Activated T-cell treated with anti-CD3 and anti-CD28 coated beads, Interleukin-2, amount 50 U/mL, for 72 hours (primary cell): ENCODE measurements around the gene MGAT4D. TPM values are rescaled to one million over a fixed set of nuclear protein-coding genes. Genes with fewer than 3 reads are reported as not detected.
"Not testable (repeated sequence)": the region's sequence is repeated elsewhere in the genome, so short reads cannot be mapped to it uniquely, and the experiment has no call there.

Experiments used
- ATAC-seq, 2 donors: fragments of 150-1000 bp; cut with Tn5 transposase; replicated peaks in 1 of 2; 2 replicates each; pipeline ENCODE4 v1.10.0; 2021; ENCODE audit warnings: moderate library complexity in 2 of 2, mild to moderate bottlenecking in 1 of 2
- DNase-seq, 2 donors: peaks; one replicate each; pipeline ENCODE4 v3.0.0; 2021 to 2022; ENCODE audit warnings: mixed read lengths in 1 of 2
- H3K27ac Mint-ChIP-seq: one replicate; pipeline ENCODE4 v1.8.0; 2022; ENCODE audit warnings: mild to moderate bottlenecking, moderate library complexity, mixed read lengths
- H3K27me3 Mint-ChIP-seq: one replicate; pipeline ENCODE4 v1.8.0; 2022; ENCODE audit warnings: low read depth, mixed read lengths
- H3K36me3 Mint-ChIP-seq, 2 donors: one replicate each; pipeline ENCODE4 v1.8.0; 2022; ENCODE audit warnings: mixed read lengths in 2 of 2, mild to moderate bottlenecking in 1 of 2; ENCODE audit not compliant: insufficient read depth in 2 of 2
- H3K4me1 Mint-ChIP-seq: one replicate; pipeline ENCODE4 v1.8.0; 2022; ENCODE audit warnings: low read depth, mixed read lengths
- H3K4me3 Mint-ChIP-seq, 2 donors: one replicate each; pipeline ENCODE4 v1.8.0; 2022; ENCODE audit warnings: mild to moderate bottlenecking in 2 of 2, mixed read lengths in 2 of 2, moderate library complexity in 2 of 2
- H3K9me3 Mint-ChIP-seq, 2 donors: one replicate each; pipeline ENCODE4 v1.8.0; 2022; ENCODE audit warnings: mixed read lengths in 2 of 2
- total RNA-seq, 2 donors: library from RNA; stranded (reverse); gene quantifications; one replicate each; pipeline ENCODE4 v1.2.3, GENCODE V29; 2022

The MGAT4D gene
- not detected for total RNA-seq

DNA sequence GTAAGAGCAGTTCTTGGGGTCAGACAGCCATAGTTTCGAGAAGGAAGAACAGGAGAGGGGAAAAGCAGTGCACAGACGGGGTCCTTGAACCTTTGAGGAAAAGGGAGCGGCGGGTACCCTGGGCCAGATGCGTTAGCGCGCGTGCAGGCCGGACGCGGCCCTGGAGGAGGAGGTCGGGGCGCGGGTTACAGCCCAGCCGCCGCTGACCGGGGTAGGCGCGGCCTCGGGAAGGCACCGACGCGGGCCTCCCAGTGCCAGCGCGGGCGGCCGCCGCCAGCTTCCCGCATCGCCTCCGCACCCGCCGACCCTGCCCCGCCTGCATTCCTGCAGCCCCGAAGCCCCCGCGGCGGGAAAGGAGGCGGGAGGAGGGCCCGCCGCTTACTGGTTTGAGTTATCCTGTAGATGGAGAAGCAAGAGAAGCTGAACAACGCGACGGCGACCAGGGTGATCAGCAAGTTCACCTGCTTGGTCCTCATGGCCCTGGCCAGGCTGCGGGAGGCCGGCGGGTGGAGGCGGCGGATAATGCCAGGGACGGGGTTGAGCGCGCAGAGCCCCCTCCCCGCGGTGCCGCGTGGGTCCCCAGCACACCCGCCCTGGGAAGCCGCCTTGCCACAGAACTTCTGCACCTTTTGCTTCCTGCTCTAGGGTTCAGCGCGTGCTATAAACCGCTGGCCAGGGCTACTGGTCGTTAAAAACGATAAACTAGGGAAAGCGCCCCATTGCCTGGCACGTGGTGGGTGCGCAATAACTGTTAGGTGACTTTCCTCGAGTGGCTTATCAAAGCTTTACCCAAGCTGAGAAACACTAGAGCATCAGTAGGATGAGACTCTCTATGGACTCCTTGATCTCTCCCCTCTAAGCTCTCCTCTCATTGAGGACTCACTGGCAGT is at the start of gene MGAT4D:
MGAT4D (minus strand) TSS at position 547 of the 890 bp plus-strand sequence; CDS start at position 476, 71 bp downstream.
- H3K4me3 Mint-ChIP-seq, result peak within 1 kb of the TSS; percentile 66 to 74
- peak; percentile 2 for DNase-seq
- peak; percentile 13 to 70 for ATAC-seq
- no peak within 1 kb of the TSS for H3K27ac Mint-ChIP-seq
- H3K9me3 Mint-ChIP-seq, result no peaks in the 10 kb centered on the region
- H3K36me3 Mint-ChIP-seq, result no peaks in the 10 kb centered on the region
- H3K4me1 Mint-ChIP-seq, result peaks cover 4% of the 10 kb centered on the region
- peaks cover 53% of the 10 kb centered on the region for H3K27me3 Mint-ChIP-seq

DNA sequence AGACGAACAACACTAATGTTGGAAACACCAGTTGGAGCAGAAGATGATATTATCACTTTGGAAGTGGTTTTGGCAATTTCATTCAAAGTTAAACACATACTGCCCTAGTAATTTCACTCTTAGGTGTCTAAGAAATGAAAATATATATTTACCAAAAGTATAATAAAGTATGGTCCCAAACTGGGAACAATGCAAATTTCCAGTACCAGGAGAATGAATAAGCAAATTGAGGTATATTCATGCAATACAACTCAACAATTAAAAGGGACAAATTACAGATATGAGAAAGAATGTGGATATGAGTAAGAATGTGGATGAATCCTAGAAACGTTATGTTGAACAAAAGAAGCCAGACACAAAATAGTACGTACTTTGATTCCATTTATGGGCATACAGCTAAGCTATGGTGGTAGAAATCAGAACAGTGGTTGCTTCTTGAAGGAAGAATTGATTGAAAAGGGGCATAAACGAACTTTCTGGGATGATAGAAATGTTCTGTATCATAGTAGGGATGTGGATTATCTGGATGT is 35.9 kb upstream of the MGAT4D start:
- H3K4me3 Mint-ChIP-seq, result no peak overlapping the region
- H3K27me3 Mint-ChIP-seq, result no peaks in the 10 kb centered on the region
- no peaks in the 10 kb centered on the region for H3K4me1 Mint-ChIP-seq
- H3K36me3 Mint-ChIP-seq, result no peaks in the 10 kb centered on the region
- no peaks in the 10 kb centered on the region for H3K9me3 Mint-ChIP-seq
- DNase-seq, result no peak
- H3K27ac Mint-ChIP-seq, result no peak overlapping the region
- ATAC-seq, result no peak

DNA sequence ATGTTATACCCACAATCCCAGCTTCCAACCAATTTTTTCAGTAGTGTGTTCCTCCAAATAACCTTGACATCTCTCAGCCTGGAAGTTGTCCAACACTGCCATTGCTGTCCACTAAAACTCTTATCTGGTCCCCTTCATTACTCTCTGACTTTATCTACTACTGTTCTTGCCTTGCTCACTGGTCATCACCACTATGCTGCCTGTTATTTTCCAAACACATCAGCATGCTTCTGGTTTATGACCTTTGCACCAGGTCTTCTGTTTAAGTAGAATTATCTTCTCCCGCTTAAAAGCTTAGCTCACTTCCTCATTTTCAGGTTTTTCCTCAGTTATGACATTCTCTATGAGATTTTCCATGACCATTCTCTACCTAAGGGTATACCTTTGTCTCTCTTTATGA is 31.3 kb upstream of the MGAT4D start:
- H3K4me3 Mint-ChIP-seq, result no peak overlapping the region
- no peak for ATAC-seq
- no peak for DNase-seq
- H3K27ac Mint-ChIP-seq, result no peak overlapping the region
- H3K4me1 Mint-ChIP-seq, result peaks cover 14% of the 10 kb centered on the region
- no peaks in the 10 kb centered on the region for H3K27me3 Mint-ChIP-seq
- no peaks in the 10 kb centered on the region for H3K9me3 Mint-ChIP-seq
- no peaks in the 10 kb centered on the region for H3K36me3 Mint-ChIP-seq

DNA sequence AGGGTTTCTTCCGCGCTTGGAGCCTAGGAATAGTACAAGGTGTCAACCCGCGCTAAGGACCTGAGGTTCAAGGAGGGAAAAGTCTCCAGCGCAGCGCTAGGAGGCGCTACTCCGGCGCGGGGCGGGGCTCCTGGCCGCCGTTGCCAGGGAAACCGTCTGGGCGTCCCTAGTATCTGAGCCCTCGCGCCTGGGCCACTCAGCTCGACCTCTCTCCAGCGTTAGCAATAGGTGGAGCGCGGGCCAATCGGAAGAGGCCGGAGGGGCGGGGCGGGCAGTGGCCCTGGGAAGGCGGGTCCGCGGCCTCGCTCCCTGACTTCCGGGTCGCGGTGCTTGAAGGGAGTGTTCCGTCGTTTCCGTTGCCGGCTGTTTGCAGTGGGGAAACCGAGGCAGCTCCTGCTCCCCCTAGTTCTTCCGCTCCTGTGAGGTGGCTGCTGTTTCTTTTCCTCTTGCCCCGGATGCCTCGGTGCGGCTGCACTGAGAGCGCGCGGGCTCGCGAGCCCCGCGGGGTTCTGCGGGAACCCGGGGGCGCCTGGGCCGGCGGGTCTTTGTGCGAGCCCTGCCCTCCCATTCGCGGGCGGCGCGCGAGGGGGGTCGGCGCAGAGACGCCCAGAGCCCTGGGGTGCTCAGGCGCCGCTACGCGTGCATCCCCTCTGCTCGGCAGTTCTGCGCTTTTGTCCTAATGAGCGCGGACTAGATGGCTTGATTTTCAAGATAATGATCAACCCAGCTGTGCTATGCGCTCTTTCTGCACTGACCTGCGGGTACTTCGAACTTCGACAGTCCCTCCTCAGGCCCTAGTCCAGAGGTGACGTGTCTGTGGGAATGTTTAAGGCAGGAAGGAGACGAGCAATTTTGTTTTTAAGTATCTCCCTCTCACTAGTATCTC is 26.0 kb upstream of the MGAT4D start, which contains the start of gene ELMOD2:
ELMOD2 (plus strand) TSS at position 312 of the 886 bp plus-strand sequence. CDS start 1,261 bp downstream, outside the sequence.
- H3K9me3 Mint-ChIP-seq, result no peaks in the 10 kb centered on the region
- no peaks in the 10 kb centered on the region for H3K27me3 Mint-ChIP-seq
- peak within 1 kb of the TSS; percentile 68 for H3K27ac Mint-ChIP-seq
- H3K36me3 Mint-ChIP-seq, result no peaks in the 10 kb centered on the region
- H3K4me1 Mint-ChIP-seq, result peaks cover 24% of the 10 kb centered on the region
- peak; percentile 100 for ATAC-seq
- peak; percentile 98 for DNase-seq
- H3K4me3 Mint-ChIP-seq, result peak within 1 kb of the TSS; percentile 87 to 97

- H3K27ac Mint-ChIP-seq, result no peak overlapping the region
- H3K36me3 Mint-ChIP-seq, result no peaks in the 10 kb centered on the region
- ATAC-seq (peak in 1 of 2 donors; percentile 2), DNase-seq (no peak)
- H3K9me3 Mint-ChIP-seq, result no peaks in the 10 kb centered on the region
- no peaks in the 10 kb centered on the region for H3K27me3 Mint-ChIP-seq
- peak overlapping the region; percentile 87 to 97 for H3K4me3 Mint-ChIP-seq
- H3K4me1 Mint-ChIP-seq, result peaks cover 24% of the 10 kb centered on the region
Measured at GRCh38 chr4:140523370-140523856, 25.3 kb upstream of the MGAT4D start.

GRCh38 chr4:140515423-140515822 is 17.3 kb upstream of the MGAT4D start:
- ATAC-seq (no peak), DNase-seq (no peak)
- H3K4me3 Mint-ChIP-seq, result no peak overlapping the region
- H3K27ac Mint-ChIP-seq, result no peak overlapping the region
- no peaks in the 10 kb centered on the region for H3K4me1 Mint-ChIP-seq
- H3K9me3 Mint-ChIP-seq, result peaks cover 0 to 2% of the 10 kb centered on the region in 2 donors
- H3K27me3 Mint-ChIP-seq, result peaks cover 11% of the 10 kb centered on the region
- no peaks in the 10 kb centered on the region for H3K36me3 Mint-ChIP-seq

GRCh38 chr4:140513765-140514164 is 15.7 kb upstream of the MGAT4D start:
- H3K27ac Mint-ChIP-seq, H3K36me3 Mint-ChIP-seq, DNase-seq: not testable (repeated sequence)

DNA sequence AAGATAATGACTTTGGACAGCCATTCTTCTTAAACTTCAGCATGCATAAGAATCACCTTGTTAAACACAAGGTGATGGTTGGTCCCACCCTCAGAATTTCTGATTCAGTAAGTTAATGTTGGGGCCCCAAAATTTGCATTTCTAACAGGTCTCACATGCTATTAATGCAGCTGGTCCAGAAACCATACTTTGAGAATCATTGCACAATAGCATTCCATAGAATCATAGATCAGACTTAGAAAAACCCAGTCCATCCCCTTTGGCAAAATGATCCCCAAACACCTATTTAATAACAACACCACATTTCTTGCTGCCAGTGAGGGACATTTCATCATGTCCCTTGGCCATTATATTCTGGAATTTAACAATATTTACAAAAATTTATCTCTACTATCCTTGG is 6.2 kb upstream of the MGAT4D start:
- no peak for ATAC-seq
- H3K9me3 Mint-ChIP-seq, result peaks cover 0 to 1% of the 10 kb centered on the region in 2 donors

More at GRCh38 chr4:140513765-140514164, 15.7 kb upstream of the MGAT4D start:
- peaks cover 22% of the 10 kb centered on the region for H3K27me3 Mint-ChIP-seq
- not testable (repeated sequence) for H3K4me1 Mint-ChIP-seq, ATAC-seq, H3K4me3 Mint-ChIP-seq, H3K9me3 Mint-ChIP-seq

DNA sequence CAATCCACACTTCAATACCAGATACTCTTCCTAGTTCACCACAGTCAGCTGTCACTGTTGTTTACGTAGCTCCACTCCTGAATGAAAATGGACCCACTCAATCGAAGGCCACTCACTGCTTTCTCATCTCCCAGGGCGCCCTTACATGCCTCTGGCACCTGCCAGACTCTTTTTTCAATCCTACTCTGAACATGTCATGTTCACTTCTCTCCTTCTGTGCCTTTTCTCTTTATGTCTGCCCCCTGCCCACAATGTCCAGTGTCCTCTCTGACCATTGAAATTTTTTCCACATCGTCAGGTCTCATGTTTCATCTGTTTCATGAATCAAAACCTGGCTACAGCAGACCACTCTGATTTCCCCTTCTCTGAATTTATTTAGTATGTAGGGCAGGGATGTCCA is 1.3 kb upstream of the MGAT4D start:
- Mint-ChIP-seq H3K9me3 (no peaks in the 10 kb centered on the region), H3K4me1 (peaks cover 4% of the 10 kb centered on the region), H3K27ac (no peak overlapping the region), H3K27me3 (peaks cover 66% of the 10 kb centered on the region), H3K36me3 (no peaks in the 10 kb centered on the region), H3K4me3 (no peak overlapping the region)
- DNase-seq (no peak), ATAC-seq (no peak)

More for the DNA sequence above, 6.2 kb upstream of the MGAT4D start:
- no peak overlapping the region for H3K27ac Mint-ChIP-seq
- H3K4me3 Mint-ChIP-seq, result no peak overlapping the region
- no peaks in the 10 kb centered on the region for H3K36me3 Mint-ChIP-seq
- no peak for DNase-seq
- peaks cover 47% of the 10 kb centered on the region for H3K27me3 Mint-ChIP-seq
- no peaks in the 10 kb centered on the region for H3K4me1 Mint-ChIP-seq

DNA sequence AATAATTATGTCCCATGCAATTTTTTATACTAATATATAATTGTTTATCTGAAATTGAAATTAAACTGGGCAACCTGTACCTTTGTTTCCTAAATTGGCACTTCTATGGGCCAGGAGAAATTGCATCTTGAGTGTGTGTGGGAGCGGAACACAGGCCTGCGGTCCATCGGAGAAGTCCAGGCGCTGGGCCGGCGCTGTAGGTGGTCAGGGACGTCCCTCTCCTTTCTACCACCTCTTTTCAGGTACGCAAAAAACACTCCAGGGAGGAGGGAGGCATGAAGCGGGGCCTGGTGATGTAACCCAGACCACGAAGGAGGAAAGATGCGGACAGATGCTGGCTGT is 717 bp downstream of the MGAT4D start:
- Mint-ChIP-seq H3K4me1 (peaks cover 4% of the 10 kb centered on the region), H3K9me3 (no peaks in the 10 kb centered on the region), H3K4me3 (peak overlapping the region; percentile 66 to 74), H3K36me3 (no peaks in the 10 kb centered on the region), H3K27me3 (peaks cover 49% of the 10 kb centered on the region), H3K27ac (no peak overlapping the region)
- DNase-seq, result no peak
- no peak for ATAC-seq

- ATAC-seq, result no peak
- Mint-ChIP-seq H3K27ac (no peak overlapping the region), H3K36me3 (peaks cover 0 to 5% of the 10 kb centered on the region in 2 donors), H3K9me3 (peaks cover 0 to 6% of the 10 kb centered on the region in 2 donors), H3K4me1 (no peaks in the 10 kb centered on the region), H3K27me3 (no peaks in the 10 kb centered on the region), H3K4me3 (no peak overlapping the region)
- no peak for DNase-seq
Measured at GRCh38 chr4:140485939-140486338, 12.2 kb downstream of the MGAT4D start.

DNA sequence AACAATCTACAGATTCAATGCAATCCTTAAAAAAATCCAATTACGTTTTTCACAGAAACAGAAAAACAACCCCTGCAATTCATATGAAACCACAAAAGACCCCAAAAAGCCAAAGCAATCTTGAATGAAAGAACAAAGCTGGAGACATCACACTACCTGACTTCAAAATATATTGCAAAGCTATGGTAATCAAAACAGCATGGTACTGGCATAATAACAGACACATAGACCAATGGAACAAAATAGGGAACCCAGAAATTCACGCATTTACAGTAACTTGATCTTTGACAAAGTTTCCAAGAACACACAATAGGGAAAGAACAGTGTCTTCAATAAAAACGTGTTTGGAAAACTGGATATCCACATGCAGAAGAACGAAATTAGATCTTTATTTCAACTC is 14.6 kb downstream of the MGAT4D start:
- H3K9me3 Mint-ChIP-seq, result peaks cover 0 to 6% of the 10 kb centered on the region in 2 donors
- ATAC-seq (no peak), DNase-seq (no peak)
- H3K4me3 Mint-ChIP-seq, result no peak overlapping the region
- peaks cover 0 to 5% of the 10 kb centered on the region in 2 donors for H3K36me3 Mint-ChIP-seq
- no peaks in the 10 kb centered on the region for H3K4me1 Mint-ChIP-seq
- no peaks in the 10 kb centered on the region for H3K27me3 Mint-ChIP-seq
- H3K27ac Mint-ChIP-seq, result no peak overlapping the region

DNA sequence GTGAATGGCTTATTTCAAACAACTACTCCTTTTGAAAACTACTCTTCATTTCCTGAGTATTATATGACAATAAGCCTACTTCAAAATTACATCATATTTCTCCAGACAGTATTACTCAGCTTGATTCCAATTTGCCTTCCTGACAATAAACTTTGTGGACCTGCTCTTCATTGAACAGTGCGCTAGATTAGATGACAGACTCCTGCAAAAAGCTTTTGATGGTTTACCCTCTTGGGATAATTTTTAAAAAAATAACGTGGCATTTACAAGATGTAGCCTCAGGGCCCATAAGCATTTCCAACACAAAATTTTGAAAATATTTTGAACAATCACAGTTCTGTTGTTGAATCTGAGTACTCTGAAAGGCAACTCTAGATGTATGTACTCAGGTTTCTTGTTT is 25.9 kb downstream of the MGAT4D start:
- Mint-ChIP-seq H3K4me1 (no peaks in the 10 kb centered on the region), H3K27ac (no peak overlapping the region), H3K27me3 (peaks cover 34% of the 10 kb centered on the region), H3K9me3 (no peaks in the 10 kb centered on the region), H3K36me3 (no peaks in the 10 kb centered on the region), H3K4me3 (no peak overlapping the region)
- DNase-seq, result no peak
- no peak for ATAC-seq
